GM12873 (cell line): ENCODE measurements around the gene STX18.

ENCODE experiments used
- CTCF ChIP-seq: IDR thresholded peaks from 2 replicates; pipeline ENCODE4 v1.5.1; 2012; ENCODE audit warnings: low read depth, mild to moderate bottlenecking, moderate library complexity, low read length, control low read depth; ENCODE audit not compliant: insufficient read depth; ENCODE audit errors: missing control alignments

The STX18 gene

GRCh38 chr4:4388311-4388790, 153.5 kb downstream of the STX18 start:
- no peak for TF ChIP-seq CTCF

DNA sequence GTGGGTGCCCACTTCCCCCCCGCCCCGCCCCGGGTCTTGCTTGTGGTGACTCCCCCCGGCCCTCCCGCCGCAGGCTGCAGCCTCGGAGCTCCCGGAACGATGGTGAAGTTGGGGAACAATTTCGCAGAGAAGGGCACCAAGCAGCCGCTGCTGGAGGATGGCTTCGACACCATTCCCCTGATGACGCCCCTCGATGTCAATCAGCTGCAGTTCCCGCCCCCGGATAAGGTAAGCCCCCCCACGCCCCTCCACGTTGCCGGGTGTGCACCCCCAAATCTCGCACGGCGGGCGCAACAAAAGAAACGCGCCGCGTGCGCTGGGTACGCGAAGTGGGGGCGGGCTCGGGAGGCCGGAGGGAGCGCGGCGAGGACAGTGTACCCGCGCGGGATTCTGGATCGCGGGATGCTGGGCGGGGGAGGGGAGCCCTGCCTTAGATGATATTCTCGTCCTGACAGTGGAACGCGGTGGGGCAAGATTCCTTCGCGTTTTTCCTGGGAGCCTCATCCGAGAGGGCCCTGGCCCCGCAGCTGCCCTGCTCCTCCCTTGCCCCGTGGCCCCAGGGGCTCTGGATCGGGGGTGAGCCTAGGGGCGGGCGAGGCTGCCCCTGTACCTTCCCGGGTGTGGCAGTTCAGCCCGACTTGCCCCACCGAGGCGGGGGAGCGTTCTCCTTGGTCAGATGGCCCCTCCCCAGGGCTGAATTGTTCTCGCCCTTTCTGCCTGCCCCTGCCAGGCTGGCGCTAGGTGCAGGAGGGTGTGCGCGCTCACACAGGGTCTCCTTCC, 154.1 kb downstream of the STX18 start:
- TF ChIP-seq CTCF = no peak

GRCh38 chr4:4386736-4387392, 155.0 kb downstream of the STX18 start, which contains the start of gene NSG1:
NSG1 (plus strand) TSS chr4:4387102; CDS start chr4:4387630, 528 bp downstream.
- no peak for TF ChIP-seq CTCF

DNA sequence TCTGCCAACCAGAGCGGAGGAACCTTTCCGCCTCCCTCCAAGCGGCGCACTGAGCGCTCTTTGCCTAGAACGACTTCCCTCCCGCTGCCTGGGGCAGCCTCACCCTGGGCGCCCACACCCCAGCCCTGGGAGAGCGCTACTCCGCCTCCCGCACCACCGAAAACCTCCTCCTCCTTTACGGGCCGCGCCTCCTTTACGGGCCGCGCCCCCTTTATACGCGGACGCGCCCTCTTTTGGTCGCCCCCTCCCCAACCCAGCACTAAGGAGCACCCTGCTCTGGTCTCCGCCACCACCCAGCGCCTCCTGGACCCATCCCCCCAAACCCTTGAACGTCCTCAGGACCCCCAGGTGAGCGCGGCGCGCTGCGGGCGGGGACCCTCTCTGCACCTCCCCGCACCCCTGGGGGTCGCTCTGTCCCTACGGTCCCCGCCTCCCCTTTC, 155.5 kb downstream of the STX18 start:
- TF ChIP-seq CTCF = no peak

DNA sequence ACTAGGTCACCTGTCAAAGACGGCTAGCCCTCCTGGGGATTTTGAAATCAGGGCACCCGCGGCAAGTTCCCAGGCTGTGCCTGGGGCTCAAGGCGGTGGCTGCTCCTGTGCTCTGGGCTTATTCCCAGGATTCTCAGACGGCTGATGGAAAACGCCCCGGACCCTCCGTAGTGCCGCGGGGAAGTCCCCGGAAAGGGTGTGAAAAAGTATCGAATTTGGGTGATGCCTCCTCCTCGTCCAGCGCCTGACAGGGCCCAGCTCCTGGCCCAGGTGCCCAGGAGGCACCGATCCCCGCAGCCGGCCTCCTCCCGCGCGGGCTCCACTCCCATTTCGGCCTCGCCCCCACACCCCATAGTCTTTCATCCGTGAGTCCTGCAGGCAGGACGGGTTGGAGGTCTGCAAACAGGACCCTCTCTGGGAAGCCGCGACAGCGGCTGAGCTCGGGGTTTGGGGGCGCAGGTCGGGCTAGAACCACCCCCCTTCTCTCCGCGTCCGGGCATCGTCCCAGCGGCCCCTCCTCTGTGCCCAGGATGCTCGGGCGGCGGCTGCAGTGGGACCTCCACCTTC, 156.0 kb downstream of the STX18 start:
- TF ChIP-seq CTCF = no peak

GRCh38 chr4:4384837-4385236, 157.0 kb downstream of the STX18 start:
- peak; percentile 55 for TF ChIP-seq CTCF

DNA sequence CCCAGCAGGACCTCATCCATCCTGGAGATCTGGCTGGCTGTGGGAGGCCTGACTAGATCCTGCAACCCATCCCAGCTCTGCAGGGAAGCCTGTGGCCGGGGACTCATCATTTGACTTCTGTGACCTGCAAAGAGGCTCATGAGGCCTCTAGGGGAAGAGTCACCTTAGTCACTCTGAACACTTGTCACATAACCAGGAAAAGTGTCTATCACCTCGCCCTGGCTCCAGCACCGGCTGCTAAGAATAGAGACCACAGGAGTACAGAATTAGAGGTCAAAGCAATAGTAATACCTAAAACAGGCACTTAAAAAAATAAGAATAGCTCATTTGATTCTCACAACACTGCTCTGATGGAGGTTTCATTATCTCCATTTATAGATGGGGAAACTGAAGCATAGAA, 158.8 kb downstream of the STX18 start:
- no peak for TF ChIP-seq CTCF
